GM19238 (cell line): ENCODE data around the gene OR1D5.
"Not testable (repeated sequence)": the region's sequence is repeated elsewhere in the genome, so short reads cannot be mapped to it uniquely, and the experiment has no call there.

Experiments used
- DNase-seq: peaks from one replicate; pipeline ENCODE4 v3.0.0; 2011; ENCODE audit warnings: low spot score; ENCODE audit not compliant: insufficient read length

The OR1D5 gene

DNA sequence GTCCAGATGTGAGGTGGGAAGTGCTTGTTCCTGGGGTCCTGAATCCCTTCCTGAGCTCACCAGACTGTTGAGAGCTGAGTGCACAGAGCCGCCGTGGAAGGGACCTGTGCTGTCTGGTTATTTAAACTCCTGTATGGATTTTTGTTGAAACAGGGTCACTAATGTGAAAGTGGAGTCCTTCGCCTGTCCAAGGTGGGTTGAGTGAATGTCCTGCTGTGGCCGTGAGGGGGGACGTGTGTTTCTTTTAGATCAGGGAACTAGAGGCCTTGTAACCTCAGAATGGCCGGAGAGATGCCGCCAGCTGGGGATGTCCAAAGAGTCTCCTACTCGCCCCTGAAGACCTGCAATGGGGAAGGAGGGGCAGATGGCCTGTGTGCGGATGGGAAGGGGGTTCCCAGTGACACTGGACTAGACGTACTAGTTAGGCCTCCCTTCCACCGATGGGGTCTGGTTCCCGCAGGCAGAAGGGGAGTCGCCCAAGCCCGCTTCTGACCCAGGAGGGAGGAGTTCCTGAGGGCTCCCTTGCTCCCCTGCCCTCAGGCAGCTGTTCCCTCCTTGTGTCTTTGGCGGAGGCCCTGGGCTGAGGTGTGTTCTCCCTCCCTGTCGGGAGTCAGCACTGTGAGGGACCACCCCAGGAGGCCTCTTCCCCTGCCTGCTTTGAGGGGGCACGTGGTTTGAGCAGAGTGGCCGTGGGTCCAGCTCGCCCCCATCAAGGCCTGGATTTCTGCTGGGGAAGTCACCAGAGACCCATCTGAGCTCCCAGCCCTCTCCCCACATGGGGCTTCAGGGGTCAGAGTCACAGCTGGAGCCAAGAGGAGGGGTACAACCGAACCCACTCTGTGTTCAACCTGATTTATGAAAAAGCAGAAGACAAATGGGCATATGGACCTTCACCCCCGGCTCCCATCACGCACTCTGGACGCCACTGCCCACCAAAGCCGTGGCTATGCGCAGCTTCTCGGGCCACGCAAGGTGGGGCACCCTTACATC is 30.9 kb downstream of the OR1D5 start:
- no peak for DNase-seq

GRCh38 chr17:3030852-3031470 is 32.4 kb downstream of the OR1D5 start:
- DNase-seq = not testable (repeated sequence)

DNA sequence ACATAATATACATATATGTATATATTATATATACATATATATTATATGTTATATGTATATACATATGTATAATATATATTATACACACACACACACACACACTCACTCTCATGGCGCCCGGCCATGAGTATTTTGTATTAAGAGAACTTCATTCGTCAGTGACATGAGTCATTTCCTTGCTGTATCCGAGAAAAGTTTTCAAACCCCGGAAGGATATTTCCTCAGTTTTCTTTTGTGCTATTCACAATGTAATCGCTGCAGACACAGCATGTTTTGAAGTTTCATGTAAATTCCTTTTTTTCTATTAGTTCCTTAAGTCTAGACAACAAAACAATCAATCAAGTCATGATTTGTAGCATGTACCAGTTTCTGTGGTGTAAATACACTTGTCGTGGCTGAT is 33.3 kb downstream of the OR1D5 start:
- no peak for DNase-seq

DNA sequence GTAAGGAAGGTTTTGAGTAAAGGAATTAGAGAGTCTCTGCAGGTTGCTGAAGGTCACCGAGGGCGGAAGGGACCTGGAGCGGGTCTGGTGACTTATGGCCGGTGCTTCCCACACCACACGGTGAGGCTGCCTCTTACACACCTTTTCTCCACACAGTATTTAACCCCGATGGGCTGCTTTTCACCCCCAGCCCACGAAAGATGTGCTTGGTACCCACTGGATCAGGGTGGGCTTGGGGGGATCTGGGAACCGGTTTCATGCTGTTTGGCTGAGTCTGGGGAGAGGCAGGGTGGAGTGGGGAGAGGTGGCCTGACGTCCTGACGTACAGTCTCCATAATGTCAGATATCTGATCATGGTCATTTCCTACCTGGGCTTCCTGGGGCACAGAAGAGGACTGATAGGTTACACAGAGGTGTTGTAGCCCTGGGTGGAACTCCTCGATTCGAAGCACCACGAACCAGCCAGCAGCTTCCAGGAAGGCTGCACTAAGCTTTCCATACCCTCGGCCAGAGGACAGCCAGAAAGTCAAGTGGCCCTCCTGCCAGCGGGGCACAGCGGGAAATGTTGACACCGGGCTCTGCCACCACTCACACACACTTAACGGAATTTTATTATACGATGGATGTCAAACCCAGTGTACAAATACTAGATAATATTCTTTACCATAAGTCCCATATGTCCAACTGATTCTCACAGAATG is 34.0 kb downstream of the OR1D5 start:
- no peak for DNase-seq

GRCh38 chr17:3027786-3028532 is 35.4 kb downstream of the OR1D5 start:
- no peak for DNase-seq

DNA sequence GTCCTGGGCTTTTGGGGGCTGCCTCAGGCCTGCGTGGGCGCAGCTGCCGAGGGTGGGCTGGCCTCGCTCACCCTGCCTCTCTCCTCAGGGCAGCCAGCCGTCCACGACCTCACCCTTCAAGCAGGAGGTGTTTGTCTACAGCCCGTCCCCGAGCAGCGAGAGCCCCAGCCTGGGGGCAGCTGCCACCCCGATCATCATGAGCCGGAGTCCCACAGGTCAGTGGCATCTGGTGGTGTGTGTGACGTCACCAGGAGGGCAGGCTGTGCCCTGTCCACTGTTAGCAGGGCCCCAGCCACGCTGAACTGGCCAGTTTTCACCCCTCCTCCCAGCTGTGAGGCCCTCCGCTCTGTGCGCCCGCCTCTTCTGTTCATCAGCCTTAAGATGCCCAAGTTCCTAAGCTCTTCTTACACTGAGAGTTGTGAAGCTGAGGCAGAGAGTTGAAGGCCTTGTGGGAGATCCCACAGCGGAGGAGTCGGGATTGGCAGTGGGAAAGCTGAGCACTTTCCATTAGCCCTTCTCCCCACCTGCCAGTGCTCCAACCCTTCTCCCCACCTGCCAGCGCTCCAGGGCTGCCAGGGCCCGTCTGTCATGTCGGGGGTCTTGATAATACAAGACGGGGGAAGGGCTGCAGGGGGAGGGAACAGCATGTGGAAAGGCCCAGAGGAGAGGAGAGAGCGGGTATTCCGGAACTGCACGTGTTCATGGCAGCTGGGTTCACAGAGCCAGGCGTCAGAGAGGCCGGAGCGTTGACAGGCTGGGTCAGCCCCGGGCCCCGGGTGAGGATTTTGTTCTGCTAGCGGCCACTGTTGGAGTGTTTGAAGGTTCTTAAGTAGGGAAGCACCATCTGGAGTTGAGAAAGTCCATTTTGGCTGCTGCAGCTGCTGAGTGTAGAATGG is 36.3 kb downstream of the OR1D5 start:
- no peak for DNase-seq

DNA sequence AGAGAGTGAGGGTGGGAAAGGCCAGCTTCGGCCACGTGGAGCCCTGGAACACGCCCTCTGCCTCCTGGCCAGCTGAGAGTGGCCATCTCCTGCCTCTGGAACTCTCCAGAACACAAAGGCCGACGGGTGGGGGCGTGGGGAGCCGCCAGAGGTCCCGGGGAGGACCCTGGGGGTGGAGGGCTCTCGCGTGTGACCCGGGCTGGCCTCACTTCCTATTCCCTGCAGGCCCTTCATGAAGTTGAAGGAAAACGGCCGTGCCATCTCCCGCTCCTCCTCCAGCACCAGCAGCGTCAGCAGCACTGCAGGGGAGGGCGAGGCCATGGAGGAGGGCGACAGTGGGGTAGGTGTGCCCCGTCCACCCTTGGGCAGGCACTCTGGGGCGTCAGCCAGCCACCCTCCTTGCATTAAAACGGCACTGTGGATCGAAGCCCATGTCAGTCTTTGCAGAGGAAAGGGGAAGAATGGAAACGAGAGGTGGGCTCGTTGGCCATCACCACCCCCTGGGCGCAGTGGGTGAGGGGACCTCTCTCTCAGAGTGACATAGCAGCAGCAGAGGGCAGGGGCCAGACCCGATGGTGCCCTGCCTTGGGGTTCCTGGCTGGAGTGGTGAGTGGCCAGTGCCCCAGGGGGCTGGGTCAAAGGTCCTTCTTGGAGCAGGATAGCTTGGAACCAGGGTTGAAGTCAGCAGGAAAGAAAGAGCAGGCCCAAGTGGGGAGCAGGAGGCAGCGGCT is 37.1 kb downstream of the OR1D5 start:
- DNase-seq = no peak

DNA sequence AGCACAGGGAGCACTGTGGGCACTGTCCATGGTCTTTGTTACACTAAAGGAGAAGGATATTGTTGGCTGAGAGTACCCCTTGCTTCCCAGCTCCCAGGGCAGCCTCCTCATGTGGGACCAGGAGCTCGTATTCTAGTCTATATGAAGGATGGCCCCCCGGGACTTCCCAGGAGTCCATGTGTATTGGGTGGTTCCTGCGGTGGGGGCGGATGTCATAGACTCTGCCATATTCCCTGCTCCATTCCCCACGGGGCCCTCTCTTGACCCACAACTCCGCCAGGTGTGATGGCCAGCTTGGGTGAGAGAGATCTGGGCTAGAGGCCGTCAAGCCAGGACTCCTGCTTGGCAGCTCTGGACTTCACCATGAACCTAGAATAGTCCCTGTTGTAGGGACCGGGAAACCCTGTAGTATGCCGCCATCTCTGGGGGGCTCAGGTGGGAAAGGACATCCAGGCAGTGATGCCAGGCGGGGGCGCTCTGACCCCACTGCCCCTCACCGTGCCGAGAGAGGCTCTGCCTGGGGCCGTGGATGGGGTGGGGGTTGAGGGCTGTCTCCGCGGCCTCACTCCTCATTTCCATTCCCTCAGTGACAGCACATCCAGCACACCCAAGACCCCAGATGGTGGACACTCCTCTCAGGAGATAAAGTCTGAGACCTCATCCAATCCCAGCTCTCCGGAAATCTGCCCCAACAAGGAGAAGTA is 37.8 kb downstream of the OR1D5 start:
- DNase-seq = no peak

GRCh38 chr17:3024346-3024745 is 39.1 kb downstream of the OR1D5 start:
- no peak for DNase-seq

DNA sequence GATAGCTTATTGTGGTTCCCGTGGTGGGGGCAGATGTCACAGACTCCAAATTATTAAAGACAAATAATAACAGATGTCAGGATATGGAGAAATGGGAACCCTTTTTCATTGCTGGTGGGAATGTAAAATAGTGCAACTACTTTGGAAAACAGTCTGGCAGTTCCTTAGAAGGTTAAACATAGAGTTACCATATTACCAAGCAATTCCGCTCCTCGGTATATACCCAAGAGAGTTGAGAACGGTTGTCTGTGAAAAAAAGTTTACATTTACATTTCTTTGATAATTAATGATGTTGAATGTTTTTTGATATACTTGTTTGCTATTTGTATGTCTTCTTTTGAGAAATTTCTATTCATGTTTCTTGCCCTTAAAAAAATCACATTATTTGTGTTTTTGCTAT is 41.2 kb downstream of the OR1D5 start:
- DNase-seq = no peak

DNA sequence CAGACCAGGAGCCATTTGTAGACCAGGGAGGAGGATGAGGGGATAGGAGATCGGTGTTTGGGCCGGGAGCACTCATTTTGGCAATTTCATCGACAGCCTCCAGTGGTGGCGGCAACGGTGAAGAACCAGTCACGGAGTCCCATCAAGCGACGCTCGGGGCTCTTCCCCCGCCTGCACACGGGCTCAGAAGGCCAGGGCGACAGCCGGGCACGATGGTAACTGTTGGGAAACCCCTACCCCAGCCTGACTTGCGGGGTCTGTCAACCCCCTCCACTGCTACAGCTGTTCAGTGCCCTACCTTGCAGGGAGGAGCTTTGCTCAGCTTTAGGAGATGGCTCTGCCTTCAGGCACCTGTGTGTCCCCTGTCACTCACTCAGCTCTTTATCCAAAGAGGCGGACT is 43.0 kb downstream of the OR1D5 start:
- no peak for DNase-seq

DNA sequence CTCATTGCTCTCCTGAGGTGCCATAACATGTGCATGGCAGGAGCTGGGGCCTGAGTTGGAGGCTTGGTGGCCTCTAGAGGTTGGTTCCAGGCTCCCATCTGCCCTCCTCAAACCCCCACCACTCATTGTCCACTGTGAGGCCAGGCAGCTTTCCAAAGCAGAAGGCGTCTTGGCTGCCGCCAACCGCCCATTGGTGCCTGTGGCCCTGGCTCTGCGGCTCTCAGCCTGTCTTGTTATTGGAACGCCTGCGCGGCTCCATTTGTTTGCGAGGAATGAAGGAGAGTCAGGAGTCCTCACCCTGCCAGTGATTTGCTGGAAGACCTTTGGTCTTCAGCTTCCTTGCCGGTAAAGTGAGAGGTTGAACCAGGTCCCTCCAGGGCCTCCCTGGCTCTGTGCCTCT is 43.6 kb downstream of the OR1D5 start:
- no peak for DNase-seq

GRCh38 chr17:3017936-3018335 is 45.5 kb downstream of the OR1D5 start:
- DNase-seq = no peak

DNA sequence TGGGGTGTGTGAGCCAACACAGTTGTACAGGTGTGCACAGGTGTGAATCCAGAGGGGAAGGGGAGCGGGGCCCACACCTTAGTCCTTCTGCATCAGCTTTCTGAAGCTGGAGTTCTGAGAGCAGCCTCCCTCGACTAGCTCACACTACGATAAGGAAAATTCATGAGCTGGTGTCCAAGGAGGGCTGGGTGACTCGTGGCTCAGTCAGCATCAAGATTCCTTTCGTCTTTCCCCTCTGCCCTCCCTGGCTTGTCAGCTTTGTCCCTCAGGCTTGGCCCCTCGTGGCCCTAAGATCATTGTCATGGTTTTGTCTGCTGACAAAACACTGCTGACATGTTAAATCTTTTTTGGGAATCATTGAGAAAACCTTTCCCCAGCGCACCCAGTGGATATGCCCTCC is 47.5 kb downstream of the OR1D5 start:
- no peak for DNase-seq

DNA sequence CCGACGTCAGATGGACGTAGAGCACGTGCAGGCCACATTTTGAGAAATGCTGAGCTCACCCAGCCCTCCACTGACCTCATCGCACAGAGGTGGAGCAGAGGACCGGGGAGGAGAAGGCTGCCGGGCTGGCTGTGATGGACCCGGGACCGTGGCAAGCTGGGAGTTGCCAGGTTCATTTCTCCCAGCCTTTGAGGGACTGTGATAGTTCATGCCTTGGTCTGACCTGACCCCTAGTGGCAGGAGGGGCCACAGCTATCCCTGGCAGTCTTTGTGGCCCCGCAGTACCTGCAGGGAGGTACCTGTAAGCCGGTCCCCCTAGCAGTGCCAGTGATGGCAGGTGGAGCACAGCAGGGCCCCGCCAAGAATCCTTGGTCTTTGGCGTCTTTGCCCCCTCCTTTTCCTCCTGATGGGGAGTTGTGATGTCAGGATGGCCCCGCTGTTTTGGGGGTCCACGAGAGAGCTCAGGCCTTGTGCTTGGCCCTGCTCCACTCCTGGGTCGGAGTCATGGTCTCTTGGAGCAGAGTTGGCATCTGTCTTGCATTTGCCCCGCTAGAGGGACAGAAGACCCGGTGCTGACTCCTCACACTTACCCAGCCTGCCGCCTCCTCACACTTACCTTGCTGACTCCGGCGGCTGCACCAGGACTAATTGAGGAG is 50.4 kb downstream of the OR1D5 start:
- DNase-seq = peak; percentile 73
